Activated T-helper 1 cell treated with anti-CD3 and anti-CD28 coated beads, Interleukin-12 subunit alpha, Interleukin-12 subunit beta, Interleukin-2, Interleukin-4 antibody, amounts not matched to agents 30 ng/mL and 10 ng/mL and 1 ng/mL, durations not matched to agents 14 hours and 24 hours and 36 hours (primary cell): ENCODE data around the gene RCAN2. TPM values are rescaled to one million over a fixed set of nuclear protein-coding genes. Genes with fewer than 3 reads are reported as not detected.

ENCODE experiments used
- DNase-seq: peaks from one replicate; pipeline ENCODE4 v3.0.0; 2021; ENCODE audit warnings: low spot score
- H3K27ac Mint-ChIP-seq: one replicate; pipeline ENCODE4 v1.8.0; 2021; ENCODE audit warnings: mild to moderate bottlenecking, mixed read lengths
- H3K27me3 Mint-ChIP-seq: one replicate; pipeline ENCODE4 v1.8.0; 2022; ENCODE audit warnings: mild to moderate bottlenecking, moderate library complexity, mixed read lengths; ENCODE audit not compliant: insufficient read depth
- H3K36me3 Mint-ChIP-seq: one replicate; pipeline ENCODE4 v1.8.0; 2021; ENCODE audit warnings: low read depth, mixed read lengths
- H3K4me1 Mint-ChIP-seq: one replicate; pipeline ENCODE4 v1.8.0; 2021; ENCODE audit warnings: low read depth, mixed read lengths
- H3K4me3 Mint-ChIP-seq: one replicate; pipeline ENCODE4 v1.8.0; 2021; ENCODE audit warnings: mild to moderate bottlenecking, moderate library complexity, mixed read lengths
- H3K9me3 Mint-ChIP-seq: one replicate; pipeline ENCODE4 v1.8.0; 2021; ENCODE audit warnings: mixed read lengths
- intact Hi-C: fragments of 100-400 bp; cut with micrococcal nuclease; formaldehyde crosslinking; loops from one replicate; pipeline ENCODE4 v1.15.1; 2024
- total RNA-seq: library from RNA; stranded (reverse); gene quantifications from 2 replicates; pipeline ENCODE4 v1.2.3, GENCODE V29; 2022

RCAN2 gene
- total RNA-seq, 1 donor from 2014 or later, result 0.44 TPM

DNA sequence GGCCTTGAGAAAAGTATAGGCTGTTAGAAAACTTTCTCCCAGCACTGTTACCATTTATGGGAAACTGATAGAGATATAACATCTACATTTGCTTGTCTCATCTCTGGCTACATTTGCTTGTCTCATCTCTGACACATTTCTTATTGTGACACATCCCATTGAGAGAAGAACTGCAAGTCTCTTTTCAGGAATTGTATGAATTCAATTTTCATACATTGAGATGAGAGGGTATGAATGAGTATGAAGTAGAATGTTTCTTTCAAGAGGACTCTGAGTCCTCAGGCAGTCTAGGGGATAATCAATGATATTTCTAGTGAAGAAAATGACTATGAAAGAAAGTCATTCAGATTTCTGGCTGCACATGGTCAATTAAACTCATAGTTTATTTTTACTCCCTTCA is 282.9 kb downstream of the RCAN2 start:
- Mint-ChIP-seq H3K9me3 (no peaks in the 10 kb centered on the region), H3K27me3 (peaks cover 11% of the 10 kb centered on the region), H3K4me1 (no peaks in the 10 kb centered on the region), H3K4me3 (no peak overlapping the region), H3K27ac (no peak overlapping the region), H3K36me3 (no peaks in the 10 kb centered on the region)
- DNase-seq, result no peak
- intact Hi-C loops, result no loop called here

- no peaks in the 10 kb centered on the region for H3K36me3 Mint-ChIP-seq
- no peak for DNase-seq
- intact Hi-C loops, result no loop called here
- no peaks in the 10 kb centered on the region for H3K4me1 Mint-ChIP-seq
- no peaks in the 10 kb centered on the region for H3K9me3 Mint-ChIP-seq
- peaks cover 11% of the 10 kb centered on the region for H3K27me3 Mint-ChIP-seq
- no peak overlapping the region for H3K4me3 Mint-ChIP-seq
- no peak overlapping the region for H3K27ac Mint-ChIP-seq
Measured at GRCh38 chr6:46207174-46207573, 284.1 kb downstream of the RCAN2 start.

- no peak for DNase-seq
- intact Hi-C loops, result no loop called here
- Mint-ChIP-seq H3K27me3 (peaks cover 14% of the 10 kb centered on the region), H3K4me1 (no peaks in the 10 kb centered on the region), H3K27ac (no peak overlapping the region), H3K4me3 (no peak overlapping the region), H3K36me3 (no peaks in the 10 kb centered on the region), H3K9me3 (no peaks in the 10 kb centered on the region)
Measured at GRCh38 chr6:46204880-46205650, 286.2 kb downstream of the RCAN2 start.

- Mint-ChIP-seq H3K4me3 (no peak overlapping the region), H3K27me3 (peaks cover 11% of the 10 kb centered on the region), H3K4me1 (no peaks in the 10 kb centered on the region), H3K9me3 (no peaks in the 10 kb centered on the region), H3K27ac (no peak overlapping the region), H3K36me3 (no peaks in the 10 kb centered on the region)
- DNase-seq, result no peak
- intact Hi-C loops, result no loop called here
Measured at GRCh38 chr6:46203391-46204177, 287.7 kb downstream of the RCAN2 start.

- Mint-ChIP-seq H3K36me3 (no peaks in the 10 kb centered on the region), H3K27ac (no peak overlapping the region), H3K4me3 (no peak overlapping the region), H3K4me1 (no peaks in the 10 kb centered on the region), H3K9me3 (no peaks in the 10 kb centered on the region), H3K27me3 (peaks cover 6% of the 10 kb centered on the region)
- DNase-seq, result no peak
- intact Hi-C loops, result no loop called here
Measured at GRCh38 chr6:46201702-46202101, 289.5 kb downstream of the RCAN2 start.

- no peaks in the 10 kb centered on the region for H3K9me3 Mint-ChIP-seq
- H3K27me3 Mint-ChIP-seq, result peaks cover 9% of the 10 kb centered on the region
- DNase-seq, result no peak
- intact Hi-C loops, result no loop called here
- H3K4me1 Mint-ChIP-seq, result no peaks in the 10 kb centered on the region
- H3K36me3 Mint-ChIP-seq, result no peaks in the 10 kb centered on the region
- H3K27ac Mint-ChIP-seq, result no peak overlapping the region
- H3K4me3 Mint-ChIP-seq, result no peak overlapping the region
Measured at GRCh38 chr6:46199387-46199786, 291.9 kb downstream of the RCAN2 start.

- no peak overlapping the region for H3K4me3 Mint-ChIP-seq
- H3K36me3 Mint-ChIP-seq, result no peaks in the 10 kb centered on the region
- H3K4me1 Mint-ChIP-seq, result no peaks in the 10 kb centered on the region
- H3K27me3 Mint-ChIP-seq, result peaks cover 15% of the 10 kb centered on the region
- no peaks in the 10 kb centered on the region for H3K9me3 Mint-ChIP-seq
- no peak overlapping the region for H3K27ac Mint-ChIP-seq
- DNase-seq, result no peak
- intact Hi-C loops, result no loop called here
Measured at GRCh38 chr6:46191961-46192360, 299.3 kb downstream of the RCAN2 start.

DNA sequence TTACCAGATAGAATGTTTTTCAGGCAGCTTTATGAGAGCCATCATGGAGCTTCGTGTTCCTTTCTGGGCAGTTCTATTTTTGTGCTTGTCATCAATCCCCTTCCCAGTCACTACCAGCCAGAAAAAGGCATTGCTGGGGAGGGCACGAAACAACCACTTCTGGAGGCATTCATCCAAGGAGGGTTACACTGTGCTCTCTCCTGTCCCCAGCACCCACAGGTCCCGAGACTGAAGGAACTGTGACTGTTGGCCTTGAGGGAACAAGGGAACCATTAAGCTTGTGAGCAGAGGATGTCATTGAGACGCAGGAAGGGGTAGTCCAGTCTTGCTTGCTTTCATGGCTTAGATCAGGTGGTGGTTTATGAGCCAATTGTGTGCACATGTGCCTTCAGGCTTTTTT is 300.4 kb downstream of the RCAN2 start:
- no peak overlapping the region for H3K4me3 Mint-ChIP-seq
- intact Hi-C loops, result no loop called here
- no peak for DNase-seq
- H3K27me3 Mint-ChIP-seq, result peaks cover 18% of the 10 kb centered on the region
- no peaks in the 10 kb centered on the region for H3K9me3 Mint-ChIP-seq
- no peaks in the 10 kb centered on the region for H3K36me3 Mint-ChIP-seq
- H3K27ac Mint-ChIP-seq, result no peak overlapping the region
- no peaks in the 10 kb centered on the region for H3K4me1 Mint-ChIP-seq

DNA sequence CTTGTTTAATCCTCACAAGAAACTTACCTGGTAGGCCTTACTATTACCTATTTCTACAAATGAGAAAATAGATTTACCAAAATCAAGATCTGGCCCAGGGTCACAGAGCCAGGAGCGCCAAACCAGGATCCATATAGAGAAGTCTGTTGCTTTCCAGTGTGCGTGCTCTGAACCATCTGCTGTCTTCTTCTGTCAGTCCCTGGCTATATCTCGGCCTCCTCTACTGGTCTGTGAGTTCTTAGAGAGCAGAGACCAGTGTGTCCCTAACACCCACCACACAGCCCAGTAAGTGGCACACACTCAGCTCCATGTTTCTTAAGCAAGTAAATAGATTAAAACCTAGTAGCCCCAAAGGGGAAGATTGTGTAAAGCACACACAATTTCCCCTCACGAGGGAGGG is 301.5 kb downstream of the RCAN2 start:
- no peak overlapping the region for H3K4me3 Mint-ChIP-seq
- intact Hi-C loops, result no loop called here
- H3K9me3 Mint-ChIP-seq, result no peaks in the 10 kb centered on the region
- H3K27ac Mint-ChIP-seq, result no peak overlapping the region
- H3K27me3 Mint-ChIP-seq, result peaks cover 23% of the 10 kb centered on the region
- DNase-seq, result no peak
- H3K36me3 Mint-ChIP-seq, result no peaks in the 10 kb centered on the region
- H3K4me1 Mint-ChIP-seq, result no peaks in the 10 kb centered on the region

DNA sequence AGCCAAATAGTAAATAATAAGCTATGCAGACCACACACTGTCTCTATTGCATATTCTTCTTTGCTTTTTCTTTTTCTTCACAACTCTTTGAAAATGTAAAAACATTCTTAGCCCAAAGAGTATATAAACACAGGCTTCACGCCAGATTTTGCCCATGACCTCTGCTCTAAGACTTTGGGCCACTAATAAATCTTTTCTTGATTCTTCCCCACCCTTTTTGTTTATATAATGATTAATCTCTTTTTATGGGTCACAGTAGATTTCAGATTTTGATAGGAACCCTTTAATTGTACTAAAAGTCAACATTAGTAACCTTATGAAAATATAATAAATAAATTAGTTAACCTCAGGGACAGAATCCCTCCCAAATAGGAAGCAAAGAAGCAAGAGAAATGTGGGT is 304.7 kb downstream of the RCAN2 start:
- no peaks in the 10 kb centered on the region for H3K4me1 Mint-ChIP-seq
- H3K27ac Mint-ChIP-seq, result no peak overlapping the region
- no peaks in the 10 kb centered on the region for H3K36me3 Mint-ChIP-seq
- no peak overlapping the region for H3K4me3 Mint-ChIP-seq
- H3K27me3 Mint-ChIP-seq, result peaks cover 45% of the 10 kb centered on the region
- intact Hi-C loops, result no loop called here
- H3K9me3 Mint-ChIP-seq, result no peaks in the 10 kb centered on the region
- no peak for DNase-seq

GRCh38 chr6:46184114-46184513 is 307.1 kb downstream of the RCAN2 start:
- no peak overlapping the region for H3K4me3 Mint-ChIP-seq
- no peaks in the 10 kb centered on the region for H3K4me1 Mint-ChIP-seq
- no peaks in the 10 kb centered on the region for H3K9me3 Mint-ChIP-seq
- intact Hi-C loops, result no loop called here
- no peak for DNase-seq
- H3K27me3 Mint-ChIP-seq, result peaks cover 60% of the 10 kb centered on the region
- H3K27ac Mint-ChIP-seq, result no peak overlapping the region
- no peaks in the 10 kb centered on the region for H3K36me3 Mint-ChIP-seq

GRCh38 chr6:46175976-46176375 is 315.3 kb downstream of the RCAN2 start:
- Mint-ChIP-seq H3K27ac (no peak overlapping the region), H3K4me1 (peaks cover 28% of the 10 kb centered on the region), H3K36me3 (no peaks in the 10 kb centered on the region), H3K27me3 (peaks cover 80% of the 10 kb centered on the region), H3K4me3 (no peak overlapping the region), H3K9me3 (no peaks in the 10 kb centered on the region)
- no peak for DNase-seq
- intact Hi-C loops, result loop anchor here (1.0 to 10.0 kb wide), 8 partner anchors 44 to 1171 kb away; partner anchors contain the start of genes CYP39A1, ENPP4 and SLC25A27

GRCh38 chr6:46175446-46175845 is 315.8 kb downstream of the RCAN2 start:
- Mint-ChIP-seq H3K27ac (peak overlapping the region; percentile 6), H3K4me1 (peaks cover 30% of the 10 kb centered on the region), H3K36me3 (no peaks in the 10 kb centered on the region), H3K27me3 (peaks cover 81% of the 10 kb centered on the region), H3K9me3 (no peaks in the 10 kb centered on the region), H3K4me3 (peak overlapping the region; percentile 23)
- peak; percentile 19 for DNase-seq
- intact Hi-C loops, result loop anchor here (1.0 to 10.0 kb wide), 8 partner anchors 45 to 1171 kb away; partner anchors contain the start of genes CYP39A1, ENPP4 and SLC25A27
